ENCODE results near the gene DOC2A.

DNA sequence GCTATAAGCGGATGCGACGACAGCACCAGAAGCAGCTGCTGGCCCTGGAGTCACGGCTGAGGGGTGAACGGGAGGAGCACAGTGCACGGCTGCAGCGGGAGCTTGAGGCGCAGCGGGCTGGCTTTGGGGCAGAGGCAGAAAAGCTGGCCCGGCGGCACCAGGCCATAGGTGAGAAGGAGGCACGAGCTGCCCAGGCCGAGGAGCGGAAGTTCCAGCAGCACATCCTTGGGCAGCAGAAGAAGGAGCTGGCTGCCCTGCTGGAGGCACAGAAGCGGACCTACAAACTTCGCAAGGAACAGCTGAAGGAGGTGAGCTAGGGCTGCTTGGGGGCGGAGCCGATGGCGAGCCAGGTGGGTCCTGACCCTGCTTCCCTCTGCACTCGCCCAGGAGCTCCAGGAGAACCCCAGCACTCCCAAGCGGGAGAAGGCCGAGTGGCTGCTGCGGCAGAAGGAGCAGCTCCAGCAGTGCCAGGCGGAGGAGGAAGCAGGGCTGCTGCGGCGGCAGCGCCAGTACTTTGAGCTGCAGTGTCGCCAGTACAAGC is 25.5 kb downstream of the DOC2A start:
- TF ChIP-seq, protein P1, sequence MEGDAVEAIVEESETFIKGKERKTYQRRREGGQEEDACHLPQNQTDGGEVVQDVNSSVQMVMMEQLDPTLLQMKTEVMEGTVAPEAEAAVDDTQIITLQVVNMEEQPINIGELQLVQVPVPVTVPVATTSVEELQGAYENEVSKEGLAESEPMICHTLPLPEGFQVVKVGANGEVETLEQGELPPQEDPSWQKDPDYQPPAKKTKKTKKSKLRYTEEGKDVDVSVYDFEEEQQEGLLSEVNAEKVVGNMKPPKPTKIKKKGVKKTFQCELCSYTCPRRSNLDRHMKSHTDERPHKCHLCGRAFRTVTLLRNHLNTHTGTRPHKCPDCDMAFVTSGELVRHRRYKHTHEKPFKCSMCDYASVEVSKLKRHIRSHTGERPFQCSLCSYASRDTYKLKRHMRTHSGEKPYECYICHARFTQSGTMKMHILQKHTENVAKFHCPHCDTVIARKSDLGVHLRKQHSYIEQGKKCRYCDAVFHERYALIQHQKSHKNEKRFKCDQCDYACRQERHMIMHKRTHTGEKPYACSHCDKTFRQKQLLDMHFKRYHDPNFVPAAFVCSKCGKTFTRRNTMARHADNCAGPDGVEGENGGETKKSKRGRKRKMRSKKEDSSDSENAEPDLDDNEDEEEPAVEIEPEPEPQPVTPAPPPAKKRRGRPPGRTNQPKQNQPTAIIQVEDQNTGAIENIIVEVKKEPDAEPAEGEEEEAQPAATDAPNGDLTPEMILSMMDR (IDR thresholded peaks at IDR 0.05; ENCODE audit: poor library complexity, severe bottlenecking), result no peak
- TF ChIP-seq RAD21 (conservative IDR thresholded peaks at IDR 0.05) (no peak), POLR2AphosphoS5 (IDR thresholded peaks at IDR 0.05) (no peak), EZH2 (IDR thresholded peaks at IDR 0.05; ENCODE audit: borderline replicate concordance, insufficient read depth, low read length, poor library complexity, severe bottlenecking) (no peak), EP300 (conservative IDR thresholded peaks at IDR 0.05; ENCODE audit: poor library complexity, severe bottlenecking) (no peak), TAF1 (IDR thresholded peaks at IDR 0.05; ENCODE audit: low read depth) (no peak), SMC3 (conservative IDR thresholded peaks at IDR 0.05; ENCODE audit: poor library complexity) (no peak), MXI1 (conservative IDR thresholded peaks at IDR 0.05; ENCODE audit: poor library complexity, severe bottlenecking) (no peak)
- TF ChIP-seq, protein P2, sequence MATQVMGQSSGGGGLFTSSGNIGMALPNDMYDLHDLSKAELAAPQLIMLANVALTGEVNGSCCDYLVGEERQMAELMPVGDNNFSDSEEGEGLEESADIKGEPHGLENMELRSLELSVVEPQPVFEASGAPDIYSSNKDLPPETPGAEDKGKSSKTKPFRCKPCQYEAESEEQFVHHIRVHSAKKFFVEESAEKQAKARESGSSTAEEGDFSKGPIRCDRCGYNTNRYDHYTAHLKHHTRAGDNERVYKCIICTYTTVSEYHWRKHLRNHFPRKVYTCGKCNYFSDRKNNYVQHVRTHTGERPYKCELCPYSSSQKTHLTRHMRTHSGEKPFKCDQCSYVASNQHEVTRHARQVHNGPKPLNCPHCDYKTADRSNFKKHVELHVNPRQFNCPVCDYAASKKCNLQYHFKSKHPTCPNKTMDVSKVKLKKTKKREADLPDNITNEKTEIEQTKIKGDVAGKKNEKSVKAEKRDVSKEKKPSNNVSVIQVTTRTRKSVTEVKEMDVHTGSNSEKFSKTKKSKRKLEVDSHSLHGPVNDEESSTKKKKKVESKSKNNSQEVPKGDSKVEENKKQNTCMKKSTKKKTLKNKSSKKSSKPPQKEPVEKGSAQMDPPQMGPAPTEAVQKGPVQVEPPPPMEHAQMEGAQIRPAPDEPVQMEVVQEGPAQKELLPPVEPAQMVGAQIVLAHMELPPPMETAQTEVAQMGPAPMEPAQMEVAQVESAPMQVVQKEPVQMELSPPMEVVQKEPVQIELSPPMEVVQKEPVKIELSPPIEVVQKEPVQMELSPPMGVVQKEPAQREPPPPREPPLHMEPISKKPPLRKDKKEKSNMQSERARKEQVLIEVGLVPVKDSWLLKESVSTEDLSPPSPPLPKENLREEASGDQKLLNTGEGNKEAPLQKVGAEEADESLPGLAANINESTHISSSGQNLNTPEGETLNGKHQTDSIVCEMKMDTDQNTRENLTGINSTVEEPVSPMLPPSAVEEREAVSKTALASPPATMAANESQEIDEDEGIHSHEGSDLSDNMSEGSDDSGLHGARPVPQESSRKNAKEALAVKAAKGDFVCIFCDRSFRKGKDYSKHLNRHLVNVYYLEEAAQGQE (IDR thresholded peaks at IDR 0.05; ENCODE audit: borderline replicate concordance), result no peak

Measured in neural cell (in vitro differentiated cells).